HG03558 (cell line): ENCODE results near the gene GLCCI1.
"Not testable (repeated sequence)": the region's sequence is repeated elsewhere in the genome, so short reads cannot be mapped to it uniquely, and the experiment has no call there.

Experiments used
- ATAC-seq: cut with Tn5 transposase; IDR thresholded peaks from one replicate; pipeline ENCODE4 v1.9.1; 2021; ENCODE audit warnings: moderate number of reproducible peaks; ENCODE audit not compliant: unreplicated experiment; ENCODE audit errors: extremely low read depth

Gene GLCCI1

DNA sequence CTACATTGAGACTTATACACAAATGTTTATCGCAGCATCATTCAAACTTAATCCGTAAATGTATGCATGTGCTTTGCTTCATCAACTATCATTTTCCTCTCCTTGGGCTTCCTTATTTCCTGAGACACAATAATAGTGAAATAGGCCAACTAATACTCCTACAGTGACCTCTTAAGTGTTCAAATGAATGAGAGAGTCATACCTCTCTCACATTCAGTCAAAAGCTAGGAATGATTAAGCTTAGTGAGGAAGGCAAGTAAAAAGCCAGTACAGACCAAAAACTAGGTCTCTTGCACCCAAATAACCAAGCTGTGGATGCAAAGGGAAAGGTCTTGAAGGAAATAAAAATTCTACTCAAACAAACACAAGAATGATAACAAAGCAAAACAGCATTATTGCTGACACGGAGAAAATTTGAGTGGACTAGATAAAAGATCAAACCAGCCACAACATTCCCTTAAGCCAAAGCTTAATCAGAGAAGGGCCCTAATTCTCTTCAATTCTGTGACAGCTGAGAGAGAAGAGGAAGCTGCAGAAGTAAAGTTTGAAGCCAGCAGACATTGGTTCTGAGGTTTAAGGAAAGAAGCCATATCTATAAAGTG lies 72.3 kb downstream of the GLCCI1 start:
- no peak for ATAC-seq

DNA sequence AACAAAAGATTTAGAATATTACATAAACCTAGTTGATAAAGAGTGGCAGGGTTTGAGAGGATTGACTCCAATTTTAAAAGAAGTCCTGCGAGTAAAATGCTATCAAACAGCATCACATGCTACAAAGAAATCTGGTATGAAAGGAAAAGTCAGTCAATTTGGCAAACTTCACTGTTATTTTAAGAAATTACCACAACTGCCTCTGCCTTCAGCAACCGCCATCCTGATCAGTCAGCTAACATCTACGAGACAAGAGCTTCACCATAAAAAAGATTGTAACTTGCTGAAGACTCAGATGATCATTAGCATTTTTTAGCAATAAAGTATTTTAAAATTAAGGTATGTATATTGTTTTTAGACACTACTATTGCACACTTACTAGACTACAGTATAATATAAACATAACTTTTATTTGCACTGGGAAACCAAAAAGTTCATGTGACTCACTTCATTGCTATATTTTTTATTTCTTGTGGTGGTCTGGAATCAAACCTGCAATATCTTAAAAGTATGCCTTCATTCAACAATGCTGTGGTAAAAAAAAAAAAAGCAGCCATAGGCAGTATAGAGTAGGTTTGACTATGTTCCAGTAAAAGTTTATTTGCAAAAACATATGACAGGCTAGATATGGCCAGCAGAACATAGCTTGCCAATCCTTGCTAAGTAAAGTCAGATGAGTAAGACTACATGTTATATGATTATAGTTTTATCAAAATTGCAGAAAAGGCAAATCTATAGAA lies 74.4 kb downstream of the GLCCI1 start:
- no peak for ATAC-seq

DNA sequence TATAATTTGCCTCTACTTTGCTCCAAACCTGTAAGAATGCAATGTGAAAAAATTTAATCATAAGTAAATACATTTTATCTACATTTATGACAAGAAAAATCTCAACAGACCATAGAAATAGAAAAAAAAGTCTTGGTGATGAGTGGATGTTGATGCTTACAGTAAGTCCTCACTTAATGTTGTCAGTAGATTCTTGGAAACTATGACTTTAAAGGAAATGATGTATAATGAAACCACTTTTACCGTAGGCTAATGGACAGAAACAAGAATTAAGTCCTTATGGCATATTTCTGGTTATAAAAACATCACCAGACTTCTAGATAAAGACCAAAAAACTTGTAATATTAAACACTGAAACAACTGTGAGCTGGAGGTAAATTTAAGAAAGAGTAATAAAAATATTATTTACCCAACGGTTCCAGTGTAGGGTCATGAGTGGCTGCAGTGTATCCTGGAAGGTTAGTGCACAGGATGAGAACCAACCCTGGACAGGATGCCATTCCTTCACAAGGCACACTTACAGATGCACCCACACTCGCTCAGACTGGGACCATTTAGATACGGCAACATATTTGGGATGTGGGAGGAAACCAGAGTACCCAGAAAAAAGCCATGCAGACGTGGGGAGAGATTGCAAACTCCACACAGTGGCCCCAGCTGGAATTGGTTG lies 76.3 kb downstream of the GLCCI1 start:
- no peak for ATAC-seq

DNA sequence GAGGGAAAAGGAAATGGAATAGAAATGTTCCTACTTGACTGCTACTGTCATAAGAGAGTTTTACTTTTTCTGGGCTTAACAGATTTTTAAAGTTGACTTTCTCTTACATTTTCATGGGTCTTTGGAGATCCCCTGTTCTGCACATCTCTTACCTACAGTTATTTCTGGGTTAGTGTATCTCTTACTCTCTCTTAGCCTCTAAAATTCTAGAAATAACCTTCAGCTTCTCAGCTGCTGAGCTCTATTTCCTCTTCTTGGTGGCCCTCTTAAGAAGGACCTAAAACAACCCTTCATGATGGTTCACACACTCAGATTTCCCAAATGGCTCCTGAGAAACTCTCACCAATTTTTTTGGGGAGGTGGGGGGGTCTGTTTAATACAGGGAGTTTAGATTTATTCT lies 79.5 kb downstream of the GLCCI1 start:
- ATAC-seq, result not testable (repeated sequence)

DNA sequence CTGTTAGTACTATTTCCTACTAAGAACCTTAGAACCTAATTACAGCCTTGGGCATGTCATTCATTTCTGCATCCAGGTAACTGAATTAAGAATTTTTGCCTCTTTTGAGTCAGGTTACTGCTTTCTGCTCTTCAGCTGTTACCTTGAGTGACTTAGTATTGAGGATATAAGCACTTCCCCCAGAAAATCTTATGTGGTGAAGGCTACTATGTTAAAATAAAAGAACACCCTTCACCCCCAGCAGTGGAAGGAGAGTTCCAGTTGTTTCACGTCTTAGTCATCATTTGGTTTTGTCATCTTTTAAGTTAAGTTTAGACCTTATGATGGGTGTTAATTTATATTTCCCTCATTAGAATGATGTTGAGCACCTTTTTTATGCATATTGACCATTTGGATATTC lies 82.8 kb downstream of the GLCCI1 start:
- ATAC-seq, result no peak

DNA sequence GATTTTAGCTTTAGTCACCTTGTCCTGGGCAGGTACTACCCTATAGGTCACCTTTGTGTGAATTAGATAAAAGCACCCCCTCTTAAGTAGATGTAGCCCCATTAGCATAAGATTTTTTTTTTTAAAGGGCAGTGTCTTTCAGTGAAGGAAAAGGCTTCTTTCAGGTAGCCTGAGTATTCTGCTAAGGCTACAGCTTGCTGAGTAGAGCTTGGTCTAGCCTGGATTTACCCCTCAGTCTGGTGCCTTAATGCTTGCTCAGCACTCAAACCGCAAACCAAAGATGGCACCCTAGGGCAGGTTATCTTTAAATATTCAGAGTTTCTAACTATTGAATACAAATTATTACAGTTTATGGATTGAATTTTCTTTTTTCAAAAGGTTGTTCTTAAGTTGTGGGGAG lies 83.4 kb downstream of the GLCCI1 start:
- no peak for ATAC-seq

DNA sequence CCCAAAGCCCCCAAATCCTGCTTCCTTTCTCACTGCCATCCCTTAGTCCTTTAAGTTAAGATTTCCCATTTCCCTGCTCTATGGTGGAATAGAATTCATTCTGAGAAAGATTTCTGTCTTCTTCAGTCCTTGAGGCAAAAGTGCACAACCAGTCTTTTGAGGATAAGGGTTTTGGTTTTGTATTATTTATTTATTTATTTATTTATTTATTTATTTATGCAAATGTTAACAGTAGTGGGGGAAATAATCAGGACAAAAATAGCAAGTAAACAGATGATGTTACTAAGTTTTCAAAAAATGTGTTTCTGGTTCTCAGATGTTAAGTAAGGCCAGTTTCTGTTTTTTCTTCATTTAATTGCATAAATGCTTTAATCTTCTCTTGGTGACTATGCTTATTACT lies 84.2 kb downstream of the GLCCI1 start:
- no peak for ATAC-seq

DNA sequence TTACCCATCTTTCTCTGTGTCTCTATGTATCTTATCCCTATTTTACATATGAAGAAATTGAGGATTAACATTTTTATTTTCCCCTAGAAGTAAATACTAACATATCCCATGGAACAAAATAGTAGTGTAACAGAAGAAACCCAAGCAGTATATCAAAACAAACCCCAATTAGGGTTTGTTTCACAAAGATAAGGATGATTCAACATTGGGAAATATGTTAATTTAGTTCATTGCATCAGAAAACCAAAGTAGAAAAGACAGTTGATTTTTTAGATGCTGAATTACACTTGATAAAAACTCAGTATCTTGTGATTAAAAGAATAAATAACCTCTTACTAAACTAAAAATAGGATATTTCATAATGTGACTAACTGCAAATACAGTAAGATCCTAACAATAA lies 87.8 kb downstream of the GLCCI1 start:
- ATAC-seq, result no peak

DNA sequence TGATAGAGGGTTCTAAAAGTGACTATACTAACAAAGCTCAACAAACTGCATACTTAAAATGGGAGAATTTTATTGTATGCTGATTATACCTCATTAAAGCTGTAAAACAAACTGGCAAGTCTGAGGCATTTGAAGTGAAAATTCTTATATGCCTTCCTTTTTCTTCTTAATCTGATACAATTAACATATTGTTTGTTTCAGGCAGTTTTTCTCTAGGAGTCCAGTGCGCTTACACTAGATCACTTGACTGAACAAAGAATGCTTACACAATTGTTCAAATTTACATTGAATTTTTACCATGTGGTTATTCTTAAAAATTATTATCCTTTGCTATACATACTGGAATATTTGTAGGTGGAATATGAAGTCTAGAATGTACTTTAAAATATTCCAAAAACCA lies 89.0 kb downstream of the GLCCI1 start:
- no peak for ATAC-seq

DNA sequence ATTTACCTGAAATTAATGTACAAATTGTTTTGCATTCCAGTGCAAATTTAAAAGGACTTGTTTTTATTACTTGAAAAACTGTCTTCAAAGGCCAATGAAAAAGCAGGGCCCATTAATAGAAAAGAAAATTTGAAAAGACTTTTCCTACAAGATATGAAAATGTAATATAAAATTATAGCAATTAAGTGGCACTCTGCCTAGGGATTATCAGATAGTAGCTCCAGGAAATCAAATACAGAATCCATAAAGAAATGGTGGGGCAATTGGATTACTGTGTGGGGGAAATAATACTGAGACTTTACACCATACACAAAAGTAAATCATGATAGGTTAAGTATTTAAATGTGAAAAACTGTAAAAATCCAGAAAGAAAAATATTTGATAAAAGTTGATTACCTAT lies 89.7 kb downstream of the GLCCI1 start:
- ATAC-seq, result no peak

DNA sequence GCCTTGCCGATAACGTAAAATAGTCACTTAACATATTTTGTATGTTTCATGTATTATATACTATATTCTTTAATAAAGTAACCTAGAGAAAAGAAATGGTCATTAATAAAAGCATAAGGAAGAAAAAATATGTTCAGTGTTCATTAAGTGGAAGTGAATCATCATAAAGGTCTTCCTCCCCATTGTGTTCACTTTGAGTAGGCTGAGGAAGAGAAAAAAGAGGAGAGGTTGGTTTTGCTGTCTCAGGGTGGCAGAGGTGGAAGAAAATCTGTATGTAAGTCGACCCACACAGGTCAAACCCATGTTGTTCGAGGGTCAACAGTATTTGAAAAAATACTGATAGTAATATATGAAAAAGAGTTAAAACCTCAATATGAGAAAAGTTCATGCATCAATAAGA lies 90.3 kb downstream of the GLCCI1 start:
- no peak for ATAC-seq

DNA sequence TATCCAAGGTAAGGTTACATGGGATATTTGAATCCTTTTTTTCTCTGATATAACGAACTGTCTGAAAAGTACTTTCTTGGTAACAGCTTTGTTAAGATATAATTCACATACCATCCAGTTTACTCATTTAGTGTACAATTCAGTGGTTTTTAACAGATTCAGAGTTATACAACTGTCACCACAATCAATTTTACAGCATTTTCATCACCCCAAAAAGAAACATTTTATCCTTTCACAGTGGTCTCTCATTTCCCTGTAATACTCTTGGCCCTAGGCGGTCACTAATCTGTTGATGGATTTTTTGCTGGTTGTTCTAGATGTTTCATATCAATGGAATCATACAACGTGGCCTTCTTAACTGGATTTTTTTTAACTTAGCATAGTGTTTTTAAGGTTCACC lies 91.6 kb downstream of the GLCCI1 start:
- ATAC-seq, result no peak

DNA sequence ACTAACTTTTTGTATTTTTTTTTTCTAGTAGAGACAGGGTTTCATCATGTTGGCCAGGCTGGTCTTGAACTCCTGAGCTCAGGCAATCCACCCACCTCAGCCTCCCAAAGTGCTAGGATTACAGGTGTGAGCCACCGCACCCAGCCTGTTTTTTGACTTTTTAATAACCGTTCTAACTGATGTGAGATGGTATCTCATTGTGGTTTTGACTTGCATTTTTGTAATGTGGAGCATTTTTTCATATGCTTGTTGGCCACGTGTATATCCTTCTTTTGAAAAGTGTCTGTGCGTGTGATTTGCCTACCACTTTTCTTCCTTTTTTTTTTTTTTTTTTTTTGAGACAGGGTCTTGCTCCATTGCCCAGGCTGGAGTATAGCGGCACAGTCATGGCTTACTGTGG lies 94.7 kb downstream of the GLCCI1 start:
- not testable (repeated sequence) for ATAC-seq

DNA sequence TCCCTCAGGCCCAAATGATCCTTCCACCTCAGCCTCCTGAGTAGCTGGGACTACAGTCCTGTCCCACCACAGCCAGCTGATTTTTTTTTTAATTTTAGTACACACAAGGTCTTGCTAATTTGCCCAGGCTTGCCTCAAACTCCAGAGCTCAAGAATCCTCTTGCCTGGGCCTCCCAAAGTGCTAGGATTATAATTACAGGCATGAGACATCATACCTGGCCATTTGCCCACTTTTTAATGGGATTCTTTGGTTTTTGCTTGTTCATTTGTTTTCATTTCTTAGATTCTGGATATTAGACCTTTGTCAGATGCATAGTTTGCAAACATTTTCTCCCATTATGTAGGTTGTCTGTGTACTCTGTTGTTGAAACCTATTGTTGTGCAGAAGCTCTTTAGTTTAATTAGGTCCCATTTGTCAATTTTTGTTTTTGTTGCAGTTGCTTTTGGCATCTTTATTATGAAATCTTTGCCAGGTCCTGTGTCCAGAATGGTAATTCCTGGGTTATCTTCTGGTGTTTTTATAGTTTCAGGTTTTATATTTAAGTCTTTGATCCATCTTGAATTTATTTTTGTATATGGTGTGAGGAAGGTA lies 95.2 kb downstream of the GLCCI1 start:
- no peak for ATAC-seq

DNA sequence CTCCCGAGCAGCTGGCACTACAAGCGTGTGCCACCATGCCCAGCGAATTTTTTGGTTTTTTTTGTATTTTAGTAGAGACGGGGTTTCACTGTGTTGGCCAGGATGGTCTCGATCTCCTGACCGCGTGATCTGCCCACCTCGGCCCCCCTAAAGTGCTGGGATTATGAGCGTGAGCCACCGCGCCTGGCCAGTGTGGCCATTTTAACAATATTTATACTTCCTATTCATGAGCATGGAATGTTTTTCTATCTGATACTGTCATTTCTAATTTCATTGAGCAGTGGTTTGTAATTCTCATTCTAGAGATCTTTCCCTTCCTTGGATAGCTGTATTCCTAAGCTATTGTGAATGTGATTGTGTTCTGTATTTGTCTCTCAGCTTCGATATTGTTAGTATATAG lies 96.2 kb downstream of the GLCCI1 start:
- ATAC-seq, result no peak

DNA sequence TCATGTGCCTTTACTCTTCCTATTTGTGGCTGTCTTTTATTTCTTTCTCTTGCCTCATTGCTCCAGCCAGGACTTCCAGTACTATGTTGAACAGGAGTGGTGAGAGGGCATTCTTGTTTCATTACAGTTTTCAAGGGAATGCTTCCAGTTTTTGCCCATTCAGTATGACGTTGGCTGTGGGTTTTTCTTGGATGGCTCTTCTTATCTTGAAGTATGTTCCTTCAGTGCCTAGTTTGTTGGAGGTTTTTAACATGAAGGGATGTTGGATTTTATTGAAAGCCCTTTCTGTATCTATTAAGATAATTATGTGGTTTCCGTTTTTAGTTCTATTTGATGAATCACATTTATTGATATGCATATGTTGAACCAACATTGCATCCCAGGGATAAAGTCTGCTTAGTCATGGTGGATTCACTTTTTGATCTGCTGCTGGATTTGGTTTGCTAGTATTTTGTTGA lies 96.8 kb downstream of the GLCCI1 start:
- no peak for ATAC-seq

DNA sequence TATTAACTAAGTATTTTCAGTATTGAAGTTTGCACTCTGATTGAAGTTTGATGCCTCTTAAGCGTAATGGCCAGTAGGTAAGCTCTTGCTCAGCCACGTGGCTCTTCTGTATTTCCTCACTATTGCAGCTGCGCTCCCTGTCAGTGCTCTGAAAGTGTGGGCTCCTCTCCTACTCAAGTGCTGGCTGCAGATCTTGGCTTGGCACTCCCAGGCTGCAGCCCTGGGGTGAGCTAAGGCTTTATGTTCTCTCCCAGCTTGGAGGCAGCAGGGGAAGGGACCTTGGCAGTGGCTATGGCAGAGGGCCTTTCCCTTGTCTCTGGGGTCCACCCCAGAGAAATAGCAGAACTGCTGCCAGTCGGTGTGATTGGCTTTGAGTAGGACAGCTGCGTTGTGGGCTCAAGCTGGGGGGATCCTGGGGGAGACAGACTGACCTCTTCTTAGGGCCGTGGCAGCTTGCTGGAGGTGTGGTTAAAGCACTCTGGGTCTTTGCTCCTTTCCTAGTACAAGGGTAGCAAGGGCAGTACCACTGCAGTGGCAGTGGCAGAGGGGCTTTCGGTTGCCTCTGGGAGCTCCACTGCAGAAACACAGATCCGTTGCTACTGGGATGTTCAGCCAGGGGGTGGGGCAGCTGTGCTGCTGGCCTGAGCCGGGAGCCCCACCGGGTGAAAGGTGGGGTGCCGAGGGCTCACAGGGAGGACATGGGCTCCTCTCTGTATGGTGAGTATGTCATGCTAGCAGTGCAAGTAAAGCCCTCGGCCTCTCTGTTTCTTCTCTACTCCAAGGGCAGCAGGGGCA lies 100.5 kb downstream of the GLCCI1 start:
- ATAC-seq, result no peak

DNA sequence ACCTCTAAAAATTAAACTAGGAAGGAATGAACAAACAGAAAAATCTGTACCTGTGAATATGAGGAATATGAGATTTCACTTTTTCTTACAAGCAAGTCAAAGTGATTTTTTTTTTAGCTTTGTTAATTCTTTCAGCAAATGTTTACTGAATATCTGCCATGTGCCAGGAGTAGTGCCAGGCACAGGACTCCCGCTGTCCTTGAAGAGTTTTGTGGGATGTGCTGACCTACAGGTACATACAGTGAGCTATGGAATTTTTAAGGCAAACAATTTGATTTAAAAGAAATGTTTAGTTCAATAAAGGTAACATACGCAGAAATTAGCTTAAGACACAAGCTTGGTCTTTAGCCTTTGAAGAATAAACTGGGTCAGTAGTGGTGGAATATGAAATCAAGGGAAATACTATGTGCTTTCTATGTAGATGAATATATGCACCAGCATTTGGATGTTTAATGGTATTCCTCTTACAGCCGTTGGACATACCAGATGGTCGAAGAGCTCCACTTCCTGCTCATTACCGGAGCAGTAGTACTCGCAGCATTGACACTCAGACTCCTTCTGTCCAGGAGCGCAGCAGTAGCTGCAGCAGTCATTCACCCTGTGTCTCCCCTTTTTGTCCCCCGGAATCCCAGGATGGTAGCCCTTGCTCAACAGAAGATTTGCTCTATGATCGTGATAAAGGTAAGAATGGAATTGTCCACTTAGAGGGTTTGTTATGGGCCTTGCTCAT lies 102.0 kb downstream of the GLCCI1 start:
- no peak for ATAC-seq

DNA sequence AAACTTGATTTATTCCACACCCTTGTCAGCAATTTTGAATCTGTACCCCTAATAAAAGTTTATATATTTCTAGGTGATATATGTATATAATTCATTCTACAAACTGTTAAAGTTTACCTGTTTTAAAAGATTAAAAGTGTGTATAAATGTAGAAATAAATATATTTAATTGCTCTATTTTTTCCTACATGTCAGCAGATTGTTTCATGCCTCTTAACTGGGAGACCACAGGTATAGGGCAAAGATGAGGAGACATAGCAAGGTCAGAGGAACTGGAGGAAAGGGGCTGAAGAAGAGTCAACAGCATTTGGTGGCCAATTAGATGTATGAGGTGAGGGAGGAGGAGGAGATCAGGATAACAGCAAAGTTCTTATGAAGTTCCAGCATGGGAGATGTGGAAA lies 109.8 kb downstream of the GLCCI1 start:
- ATAC-seq, result no peak

DNA sequence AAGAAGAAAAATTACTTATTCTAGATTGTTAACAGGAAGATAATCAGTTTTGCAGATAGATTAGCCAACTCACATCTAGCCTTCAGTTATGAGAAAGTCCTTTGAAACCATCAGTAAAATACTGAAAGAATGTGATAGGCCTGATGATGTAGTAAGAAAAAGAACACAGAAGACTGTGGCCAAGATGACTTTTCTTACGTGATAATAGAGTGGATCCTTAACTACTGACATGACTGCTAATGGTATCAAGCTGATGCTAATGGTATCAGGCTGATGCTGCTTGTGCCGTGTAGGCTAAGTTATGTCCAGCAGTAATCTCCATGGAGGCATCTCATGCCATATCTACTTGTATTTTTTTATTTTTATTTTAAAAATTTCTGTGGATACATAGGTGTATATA lies 114.2 kb downstream of the GLCCI1 start:
- no peak for ATAC-seq
